ENCODE data around the gene OS9. TPM values are rescaled to one million over a fixed set of nuclear protein-coding genes. Genes with fewer than 3 reads are reported as not detected.
"Not testable (repeated sequence)": the region's sequence is repeated elsewhere in the genome, so short reads cannot be mapped to it uniquely, and the experiment has no call there.

The OS9 gene
- total RNA-seq, 2 experiments from 2014 or later, result 135 to 140 TPM

GRCh38 chr12:57721846-57722608, 28.1 kb downstream of the OS9 start:
- ATAC-seq (ENCODE audit: low read depth); H3K4me1 Mint-ChIP-seq; DNase-seq; H3K4me3 Mint-ChIP-seq; H3K27me3 Mint-ChIP-seq; H3K9me3 Mint-ChIP-seq: not testable (repeated sequence)
- POLR2A ChIA-PET, result interaction anchor here (1.0 to 1.7 kb wide), 7 partner anchors 8 to 79 kb away, joined by 3 to 7 read pairs (median 5); partner anchors contain the start of gene TSPAN31
- H3K27ac Mint-ChIP-seq, result peak overlapping the region; percentile 54
- H3K36me3 Mint-ChIP-seq, result peaks cover 18% of the 10 kb centered on the region

- Mint-ChIP-seq H3K4me3 (no peak overlapping the region), H3K9me3 (no peaks in the 10 kb centered on the region), H3K4me1 (peaks cover 9% of the 10 kb centered on the region), H3K27me3 (no peaks in the 10 kb centered on the region), H3K27ac (peak overlapping the region; percentile 83), H3K36me3 (peaks cover 21% of the 10 kb centered on the region)
- ATAC-seq (ENCODE audit: low read depth), result no peak
- DNase-seq, result no peak
- POLR2A ChIA-PET, result interaction anchor here (0.6 to 1.5 kb wide), 8 partner anchors 9 to 410 kb away, joined by 3 to 7 read pairs (median 4); partner anchors contain the start of gene TSPAN31
Measured at GRCh38 chr12:57722716-57723629, 29.0 kb downstream of the OS9 start.

- Mint-ChIP-seq H3K4me1 (peaks cover 9% of the 10 kb centered on the region), H3K9me3 (no peaks in the 10 kb centered on the region), H3K36me3 (peaks cover 24% of the 10 kb centered on the region), H3K27me3 (no peaks in the 10 kb centered on the region), H3K4me3 (no peak overlapping the region), H3K27ac (peak overlapping the region; percentile 83)
- POLR2A ChIA-PET, result interaction anchor here (1.0 to 1.3 kb wide), 2 partner anchors 9 to 21 kb away, joined by 3 to 7 read pairs; partner anchors contain the start of gene TSPAN31
- ATAC-seq (ENCODE audit: low read depth) (no peak), DNase-seq (no peak)
Measured at GRCh38 chr12:57723630-57723962, 29.7 kb downstream of the OS9 start.

- peaks cover 25% of the 10 kb centered on the region for H3K36me3 Mint-ChIP-seq
- no peaks in the 10 kb centered on the region for H3K27me3 Mint-ChIP-seq
- POLR2A ChIA-PET, result interaction anchor here (1.0 kb wide), 1 partner anchor 9 kb away, joined by 3 read pairs; no protein-coding TSS in a partner anchor
- H3K27ac Mint-ChIP-seq, result peak overlapping the region; percentile 46
- no peaks in the 10 kb centered on the region for H3K9me3 Mint-ChIP-seq
- H3K4me3 Mint-ChIP-seq, result no peak overlapping the region
- peaks cover 9% of the 10 kb centered on the region for H3K4me1 Mint-ChIP-seq
- ATAC-seq (ENCODE audit: low read depth), result no peak
- DNase-seq, result no peak
Measured at GRCh38 chr12:57724003-57724935, 30.3 kb downstream of the OS9 start.

DNA sequence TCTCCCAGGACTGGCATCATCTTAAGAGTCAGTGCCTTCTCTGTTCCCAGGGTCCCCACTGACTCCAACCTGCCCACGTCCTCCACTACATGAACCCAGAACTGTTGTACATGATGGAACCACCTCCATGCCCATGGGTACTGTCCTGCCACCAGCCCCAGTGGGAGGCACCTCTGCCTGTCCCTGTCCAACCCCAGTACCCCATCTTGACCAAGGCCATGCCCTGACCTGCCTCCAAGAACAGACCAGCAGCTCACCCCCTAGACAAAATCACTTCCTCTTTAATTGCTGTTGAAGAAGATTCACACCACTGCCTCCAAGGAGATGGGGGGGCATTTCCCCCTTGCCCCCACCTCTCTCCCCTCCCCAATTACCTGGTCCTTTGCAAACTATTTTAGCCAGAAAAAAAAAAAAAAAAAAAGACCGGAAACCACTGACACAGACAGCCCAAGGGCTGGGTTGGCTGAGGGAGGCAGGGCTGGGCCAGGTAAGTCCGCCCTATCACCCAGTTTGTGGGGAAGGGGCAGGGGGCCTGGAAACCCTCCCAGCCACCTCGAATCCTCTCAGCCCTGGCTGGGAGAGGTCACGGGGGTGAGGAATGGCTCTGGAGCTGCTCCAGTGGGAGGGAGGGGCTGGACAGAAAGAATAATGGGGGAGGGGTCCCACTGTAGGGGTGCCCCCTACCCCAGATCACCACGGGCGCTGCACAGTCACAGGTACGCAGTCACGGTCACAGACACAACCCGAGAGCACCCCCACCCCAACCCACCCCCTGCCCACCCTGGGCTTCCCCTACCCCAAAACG, 31.2 kb downstream of the OS9 start:
- H3K9me3 Mint-ChIP-seq, result no peaks in the 10 kb centered on the region
- H3K4me1 Mint-ChIP-seq, result peaks cover 9% of the 10 kb centered on the region
- DNase-seq (no peak), ATAC-seq (ENCODE audit: low read depth) (no peak)
- H3K27me3 Mint-ChIP-seq, result no peaks in the 10 kb centered on the region
- peak overlapping the region; percentile 46 for H3K27ac Mint-ChIP-seq
- POLR2A ChIA-PET, result interaction anchor here (1.0 to 1.3 kb wide), 2 partner anchors 9 to 17 kb away, joined by 3 to 5 read pairs; no protein-coding TSS in a partner anchor
- peaks cover 22% of the 10 kb centered on the region for H3K36me3 Mint-ChIP-seq
- no peak overlapping the region for H3K4me3 Mint-ChIP-seq

GRCh38 chr12:57725851-57726150, 31.9 kb downstream of the OS9 start:
- ATAC-seq (ENCODE audit: low read depth), result no peak
- POLR2A ChIA-PET, result interaction anchor here (0.8 to 1.3 kb wide), 3 partner anchors 8 to 26 kb away, joined by 3 to 5 read pairs (median 3); partner anchors contain the start of gene CDK4
- Mint-ChIP-seq H3K4me3 (no peak overlapping the region), H3K36me3 (peaks cover 24% of the 10 kb centered on the region), H3K27ac (peak overlapping the region; percentile 48), H3K9me3 (no peaks in the 10 kb centered on the region), H3K4me1 (peaks cover 9% of the 10 kb centered on the region), H3K27me3 (no peaks in the 10 kb centered on the region)
- DNase-seq, result no peak

- Mint-ChIP-seq H3K27me3 (no peaks in the 10 kb centered on the region), H3K4me1 (peaks cover 9% of the 10 kb centered on the region), H3K9me3 (no peaks in the 10 kb centered on the region), H3K4me3 (no peak overlapping the region), H3K36me3 (peaks cover 29% of the 10 kb centered on the region), H3K27ac (peak overlapping the region; percentile 26)
- no peak for DNase-seq
- POLR2A ChIA-PET, result interaction anchor here (0.8 to 1.3 kb wide), 4 partner anchors 8 to 26 kb away, joined by 3 to 5 read pairs (median 3); partner anchors contain the start of gene CDK4
- no peak for ATAC-seq (ENCODE audit: low read depth)
Measured at GRCh38 chr12:57726151-57726883, 32.4 kb downstream of the OS9 start.

GRCh38 chr12:57726884-57727757, 33.2 kb downstream of the OS9 start:
- no peak for DNase-seq
- Mint-ChIP-seq H3K27ac (no peak overlapping the region), H3K4me3 (no peak overlapping the region), H3K4me1 (peaks cover 9% of the 10 kb centered on the region), H3K27me3 (no peaks in the 10 kb centered on the region), H3K9me3 (no peaks in the 10 kb centered on the region), H3K36me3 (peaks cover 32% of the 10 kb centered on the region)
- ATAC-seq (ENCODE audit: low read depth), result no peak
- POLR2A ChIA-PET, result interaction anchor here (1.0 to 1.2 kb wide), 2 partner anchors 10 to 13 kb away, joined by 3 to 4 read pairs; no protein-coding TSS in a partner anchor

GRCh38 chr12:57727758-57728395, 33.9 kb downstream of the OS9 start:
- Mint-ChIP-seq H3K9me3 (no peaks in the 10 kb centered on the region), H3K27me3 (no peaks in the 10 kb centered on the region), H3K36me3 (peaks cover 38% of the 10 kb centered on the region), H3K27ac (no peak overlapping the region), H3K4me3 (no peak overlapping the region), H3K4me1 (peaks cover 7% of the 10 kb centered on the region)
- DNase-seq (no peak), ATAC-seq (ENCODE audit: low read depth) (no peak)
- POLR2A ChIA-PET, result interaction anchor here (1.0 to 1.2 kb wide), 2 partner anchors 9 to 12 kb away, joined by 3 to 4 read pairs; no protein-coding TSS in a partner anchor

GRCh38 chr12:57729321-57729844, 35.5 kb downstream of the OS9 start:
- POLR2A ChIA-PET, result interaction anchor here (0.7 to 1.8 kb wide), 3 partner anchors 9 to 15 kb away, joined by 3 to 8 read pairs (median 5); partner anchors contain the start of gene TSPAN31
- DNase-seq (peak; percentile 19), ATAC-seq (ENCODE audit: low read depth) (no peak)
- H3K4me1 Mint-ChIP-seq, result peaks cover 7% of the 10 kb centered on the region
- H3K27me3 Mint-ChIP-seq, result no peaks in the 10 kb centered on the region
- no peak overlapping the region for H3K4me3 Mint-ChIP-seq
- peak overlapping the region; percentile 51 for H3K27ac Mint-ChIP-seq
- H3K36me3 Mint-ChIP-seq, result peaks cover 43% of the 10 kb centered on the region
- no peaks in the 10 kb centered on the region for H3K9me3 Mint-ChIP-seq
